Raji (cell line): ENCODE data around the gene YPEL3.
A peak's percentile ranks its signal among the peaks of the same experiment; 100 is the strongest.

Experiments
- POLR2A ChIP-seq: IDR thresholded peaks from 2 replicates; pipeline ENCODE4 v1.6.1; 2011; ENCODE audit warnings: low read depth, low read length, control low read depth; ENCODE audit not compliant: insufficient read depth

Gene YPEL3

DNA sequence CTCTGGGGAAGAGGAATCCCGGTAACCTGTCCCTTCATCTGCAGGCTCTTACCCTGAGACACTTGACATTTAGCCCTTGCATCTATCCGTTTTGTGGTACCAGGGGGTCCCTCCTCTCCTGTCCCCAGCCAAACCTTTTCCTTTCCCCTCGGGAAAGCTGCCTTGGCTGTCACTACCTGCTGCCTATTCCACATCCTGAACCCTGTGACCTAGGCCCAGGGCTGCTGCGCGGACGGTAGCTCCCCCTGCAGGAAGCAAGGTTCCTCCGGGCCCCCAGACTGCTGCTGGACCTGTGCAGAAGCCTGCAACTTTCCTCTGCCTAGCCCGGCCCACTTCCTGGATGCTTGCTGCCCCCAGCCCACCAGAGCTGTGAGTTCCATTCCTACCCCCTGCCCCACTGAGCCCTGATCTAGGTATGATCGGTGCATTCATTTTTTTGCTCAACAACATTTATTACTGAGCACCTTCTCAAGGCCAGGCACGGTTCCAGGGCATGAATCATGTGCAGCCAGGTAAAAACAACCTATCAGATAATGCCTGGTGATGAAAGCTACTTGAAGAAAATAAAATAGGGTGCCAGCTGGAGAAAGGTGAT lies 41.0 kb downstream of the YPEL3 start:
- no peak for TF ChIP-seq POLR2A

DNA sequence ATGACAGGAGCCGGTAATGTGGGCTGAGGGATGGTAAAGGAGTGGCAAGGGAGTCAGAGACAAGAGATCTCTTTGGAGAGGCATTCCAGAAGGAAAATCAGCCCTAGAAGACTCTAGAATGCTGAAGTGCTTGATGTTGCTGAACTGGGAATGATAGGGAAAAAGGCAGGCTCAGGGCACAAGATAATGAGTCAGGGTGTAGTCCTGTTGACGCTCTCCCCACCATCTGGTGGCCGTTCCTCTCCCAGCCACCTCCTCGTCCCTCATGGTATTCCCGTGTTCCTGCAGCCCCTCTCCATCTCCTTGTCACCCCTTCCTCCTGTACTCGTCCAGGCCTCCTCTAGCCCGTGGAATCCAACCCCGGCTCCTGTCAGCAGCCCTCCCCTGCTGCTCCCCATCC lies 41.6 kb downstream of the YPEL3 start:
- 0 out of 2 replicates have a peak, but pooled peaks have one; percentile 9 for TF ChIP-seq POLR2A

DNA sequence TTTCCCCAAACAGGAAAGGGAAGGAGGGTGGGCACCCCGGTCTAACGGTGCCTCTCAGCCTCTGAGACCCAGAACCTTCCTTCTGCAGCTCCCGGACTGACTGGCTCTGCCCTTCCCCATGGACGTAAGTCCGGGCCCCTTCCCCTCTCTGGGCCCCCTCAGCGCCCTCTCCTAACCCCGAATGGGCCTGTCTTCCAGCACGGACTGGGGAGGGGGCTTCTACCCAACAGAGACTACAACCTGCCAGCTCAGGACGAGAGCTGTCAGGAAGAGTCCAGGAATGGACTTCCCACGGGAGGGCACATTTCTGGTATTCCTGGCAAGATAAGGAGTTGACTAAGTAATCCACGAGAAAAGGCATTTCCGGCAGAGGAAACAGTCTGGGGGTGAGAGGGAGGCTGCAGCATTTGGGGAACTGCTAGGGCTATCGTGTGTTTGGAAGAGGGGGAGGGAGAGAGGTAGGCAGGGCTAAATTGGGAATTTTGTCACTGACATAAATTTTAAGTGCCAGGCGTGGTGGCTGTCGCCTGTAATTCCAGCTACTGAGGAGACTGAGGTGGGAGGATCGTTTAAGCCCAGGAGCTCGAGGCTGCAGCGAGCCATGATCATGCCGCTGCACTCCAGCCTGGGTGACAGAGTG lies 42.5 kb downstream of the YPEL3 start:
- no peak for TF ChIP-seq POLR2A

DNA sequence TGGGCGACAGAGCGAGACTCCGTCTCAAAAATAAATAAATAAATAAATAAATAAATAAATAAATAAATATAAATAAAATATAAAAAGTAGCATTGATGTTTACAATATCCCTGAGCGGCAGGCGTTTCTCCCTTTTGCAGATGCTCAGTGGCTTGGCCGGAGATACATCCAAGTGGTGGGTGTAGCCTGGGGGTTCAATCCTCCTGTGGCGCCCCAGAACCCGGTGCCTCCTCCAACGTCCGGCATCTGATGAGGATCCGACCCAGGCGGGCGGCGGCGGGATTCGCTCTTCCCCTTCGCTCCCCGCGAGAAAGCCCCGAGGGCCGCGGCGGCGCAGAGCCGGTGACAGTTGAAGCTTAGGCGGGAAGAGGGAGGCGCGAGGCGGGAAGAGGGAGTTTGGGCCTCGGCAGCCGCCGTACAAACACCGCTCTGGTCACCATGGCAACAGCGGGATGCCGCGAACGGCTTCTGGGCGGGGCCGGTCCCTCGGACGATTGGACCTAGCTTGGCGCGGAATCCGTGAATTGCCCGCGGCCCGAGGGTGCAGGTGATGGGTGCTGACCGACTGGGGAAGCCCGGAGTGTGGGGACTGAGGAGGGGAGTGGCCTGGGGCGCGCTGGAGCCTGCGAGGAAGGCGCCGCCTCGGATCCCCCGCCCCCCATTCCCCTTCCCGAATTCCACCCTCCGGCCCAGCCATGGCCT lies 43.2 kb downstream of the YPEL3 start:
- TF ChIP-seq POLR2A, result peak; percentile 55

DNA sequence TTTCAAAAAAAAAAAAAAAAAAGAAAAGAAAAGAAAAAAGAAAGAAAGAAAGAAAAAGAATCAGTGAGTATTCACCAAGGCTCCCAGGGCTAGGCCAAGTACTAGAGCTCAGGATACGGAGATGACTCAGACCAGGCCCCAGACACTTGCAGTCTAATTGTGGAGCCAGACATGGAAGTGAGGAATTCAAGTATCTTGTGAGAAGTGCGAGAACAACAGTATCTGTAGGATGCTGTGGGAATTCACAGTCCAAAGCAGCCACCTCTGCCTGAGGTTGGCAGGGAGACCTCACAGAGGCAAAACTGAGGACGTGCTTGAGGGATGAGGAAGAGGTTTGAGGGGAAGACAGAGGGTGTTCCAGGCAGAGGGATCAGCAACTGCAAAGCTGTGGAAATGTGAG lies 44.5 kb downstream of the YPEL3 start:
- no peak for TF ChIP-seq POLR2A

DNA sequence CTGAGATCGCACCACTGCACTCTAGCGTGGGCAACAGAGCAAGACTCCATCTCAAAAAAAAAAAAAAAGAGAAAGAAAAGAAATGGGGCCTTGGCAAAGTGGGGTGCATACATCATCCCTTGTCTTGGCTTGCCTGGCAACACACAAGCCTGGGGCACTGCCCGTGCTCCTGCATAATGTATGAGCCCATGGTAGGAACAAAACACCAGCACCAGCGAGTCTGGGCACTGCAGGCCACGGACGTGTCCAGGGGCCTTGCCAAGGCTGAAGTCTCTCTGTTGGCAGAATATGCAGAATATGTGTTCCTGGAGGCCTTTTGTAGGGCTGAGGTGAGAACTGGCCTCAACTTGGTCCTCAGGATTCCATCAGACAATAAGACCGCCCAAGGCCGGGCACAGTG lies 46.1 kb downstream of the YPEL3 start:
- TF ChIP-seq POLR2A, result no peak

DNA sequence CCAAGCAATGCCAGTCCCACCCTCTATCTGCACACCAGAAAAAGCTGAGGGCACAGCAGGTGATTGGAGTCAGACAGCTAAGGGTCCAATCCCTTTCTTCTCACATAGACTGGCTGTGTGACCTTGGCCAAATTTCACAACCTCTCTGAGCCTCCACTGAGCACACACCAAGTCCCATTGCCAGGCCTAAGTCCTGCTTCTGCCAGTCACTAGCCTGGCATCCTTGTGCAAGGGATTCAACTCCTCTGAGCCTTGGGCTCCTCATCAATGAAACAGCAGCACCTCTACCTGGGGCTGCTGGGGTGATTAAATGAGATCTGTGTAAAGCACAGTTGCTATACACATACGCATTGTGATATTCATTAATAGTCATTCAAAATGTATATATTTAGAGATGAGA lies 49.4 kb downstream of the YPEL3 start:
- no peak for TF ChIP-seq POLR2A

DNA sequence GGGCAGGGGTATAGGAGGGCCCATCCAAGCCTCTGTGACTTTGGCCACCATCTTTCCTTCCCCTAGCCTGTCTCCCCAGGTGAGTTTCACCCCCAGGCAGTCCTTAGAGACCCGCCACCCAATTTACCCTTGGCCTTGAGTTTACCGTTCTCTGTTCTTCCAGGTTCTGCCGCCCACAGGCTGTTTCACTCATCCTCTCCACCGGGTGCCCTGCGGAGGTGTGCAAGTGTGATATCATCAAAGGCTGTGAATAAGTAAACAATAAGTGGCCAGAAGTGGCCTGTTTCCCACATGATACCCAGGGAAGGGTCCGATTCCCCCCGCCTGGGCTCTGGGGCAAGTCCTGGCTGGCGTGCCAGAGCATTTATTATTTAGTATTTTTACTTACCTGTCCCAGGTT lies 49.8 kb downstream of the YPEL3 start:
- TF ChIP-seq POLR2A, result no peak
